Central memory CD4-positive, alpha-beta T cell (primary cell): ENCODE results near the gene GALNT13.

ENCODE experiments used
- DNase-seq: peaks from one replicate; pipeline ENCODE4 v3.0.0; 2022

Gene GALNT13

GRCh38 chr2:154231021-154231420 lies 359.3 kb downstream of the GALNT13 start:
- no peak for DNase-seq

GRCh38 chr2:154233231-154233630 lies 361.5 kb downstream of the GALNT13 start:
- no peak for DNase-seq

GRCh38 chr2:154238252-154238651 lies 366.5 kb downstream of the GALNT13 start:
- no peak for DNase-seq

- no peak for DNase-seq
Measured at GRCh38 chr2:154240316-154240715, 368.6 kb downstream of the GALNT13 start.

- DNase-seq: no peak
Measured at GRCh38 chr2:154240921-154241379, 369.2 kb downstream of the GALNT13 start.

GRCh38 chr2:154242687-154243086 lies 371.0 kb downstream of the GALNT13 start:
- no peak for DNase-seq

GRCh38 chr2:154243685-154244084 lies 372.0 kb downstream of the GALNT13 start:
- DNase-seq: no peak

GRCh38 chr2:154244932-154245331 lies 373.2 kb downstream of the GALNT13 start:
- DNase-seq: no peak

GRCh38 chr2:154247503-154247902 lies 375.8 kb downstream of the GALNT13 start:
- DNase-seq: no peak

- DNase-seq: no peak
Measured at GRCh38 chr2:154256136-154256535, 384.4 kb downstream of the GALNT13 start.

- DNase-seq: no peak
Measured at GRCh38 chr2:154259030-154259429, 387.3 kb downstream of the GALNT13 start.

- no peak for DNase-seq
Measured at GRCh38 chr2:154261473-154262027, 389.8 kb downstream of the GALNT13 start.

GRCh38 chr2:154263206-154263605 lies 391.5 kb downstream of the GALNT13 start:
- DNase-seq: no peak

GRCh38 chr2:154264024-154264423 lies 392.3 kb downstream of the GALNT13 start:
- no peak for DNase-seq

- no peak for DNase-seq
Measured at GRCh38 chr2:154267983-154268382, 396.3 kb downstream of the GALNT13 start.

- no peak for DNase-seq
Measured at GRCh38 chr2:154280543-154280942, 408.8 kb downstream of the GALNT13 start.

GRCh38 chr2:154289870-154290269 lies 418.1 kb downstream of the GALNT13 start:
- no peak for DNase-seq

GRCh38 chr2:154291511-154291910 lies 419.8 kb downstream of the GALNT13 start:
- DNase-seq: no peak

- DNase-seq: no peak
Measured at GRCh38 chr2:154291927-154292326, 420.2 kb downstream of the GALNT13 start.

GRCh38 chr2:154293864-154294263 lies 422.1 kb downstream of the GALNT13 start:
- no peak for DNase-seq

GRCh38 chr2:154306266-154306970 lies 434.7 kb downstream of the GALNT13 start:
- DNase-seq: no peak

- no peak for DNase-seq
Measured at GRCh38 chr2:154307007-154307406, 435.3 kb downstream of the GALNT13 start.

- DNase-seq: no peak
Measured at GRCh38 chr2:154324601-154325000, 452.9 kb downstream of the GALNT13 start.

- no peak for DNase-seq
Measured at GRCh38 chr2:154329510-154329909, 457.8 kb downstream of the GALNT13 start.

- DNase-seq: no peak
Measured at GRCh38 chr2:154331784-154332183, 460.1 kb downstream of the GALNT13 start.
